HG03460 (cell line): ENCODE data around the gene FN3K.
A peak's percentile ranks its signal among the peaks of the same experiment; 100 is the strongest.

Experiments
- ATAC-seq: cut with Tn5 transposase; IDR thresholded peaks from one replicate; pipeline ENCODE4 v1.9.1; 2021; ENCODE audit not compliant: unreplicated experiment

FN3K gene

DNA sequence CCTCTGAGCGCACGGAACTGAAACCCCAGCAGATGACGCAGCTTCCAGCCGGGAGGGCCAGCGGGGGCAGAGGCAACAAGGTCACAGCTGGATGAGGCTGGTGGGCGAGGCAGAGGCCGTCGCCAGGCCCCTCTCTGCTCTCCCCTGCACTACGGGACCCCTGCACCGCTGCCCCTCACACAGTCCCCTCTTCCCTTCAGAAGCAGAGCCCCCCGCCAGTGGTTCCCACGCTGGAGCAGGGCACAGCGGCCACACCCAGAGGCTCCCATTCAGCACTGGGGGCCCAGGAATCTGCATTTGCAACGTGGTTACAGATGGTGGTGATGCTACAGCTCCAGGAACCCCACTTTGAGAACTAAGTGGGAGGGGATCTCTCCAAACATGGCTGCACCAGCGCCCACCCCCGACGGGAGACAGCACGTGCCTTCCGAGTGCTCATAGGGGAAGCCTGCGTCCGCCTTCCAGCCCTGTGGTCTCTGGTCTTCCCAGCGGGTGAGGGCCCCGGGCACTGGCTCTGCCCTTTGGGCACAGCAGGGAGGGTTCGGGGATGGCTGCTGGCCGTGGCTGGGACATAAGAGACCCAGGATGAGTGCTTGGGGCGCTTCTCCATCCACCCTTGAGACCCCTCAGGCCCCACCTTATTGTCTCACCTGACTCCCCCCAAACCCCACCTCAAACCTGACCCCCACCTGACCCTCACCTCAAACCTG lies 32.2 kb upstream of the FN3K start:
- ATAC-seq, result no peak

DNA sequence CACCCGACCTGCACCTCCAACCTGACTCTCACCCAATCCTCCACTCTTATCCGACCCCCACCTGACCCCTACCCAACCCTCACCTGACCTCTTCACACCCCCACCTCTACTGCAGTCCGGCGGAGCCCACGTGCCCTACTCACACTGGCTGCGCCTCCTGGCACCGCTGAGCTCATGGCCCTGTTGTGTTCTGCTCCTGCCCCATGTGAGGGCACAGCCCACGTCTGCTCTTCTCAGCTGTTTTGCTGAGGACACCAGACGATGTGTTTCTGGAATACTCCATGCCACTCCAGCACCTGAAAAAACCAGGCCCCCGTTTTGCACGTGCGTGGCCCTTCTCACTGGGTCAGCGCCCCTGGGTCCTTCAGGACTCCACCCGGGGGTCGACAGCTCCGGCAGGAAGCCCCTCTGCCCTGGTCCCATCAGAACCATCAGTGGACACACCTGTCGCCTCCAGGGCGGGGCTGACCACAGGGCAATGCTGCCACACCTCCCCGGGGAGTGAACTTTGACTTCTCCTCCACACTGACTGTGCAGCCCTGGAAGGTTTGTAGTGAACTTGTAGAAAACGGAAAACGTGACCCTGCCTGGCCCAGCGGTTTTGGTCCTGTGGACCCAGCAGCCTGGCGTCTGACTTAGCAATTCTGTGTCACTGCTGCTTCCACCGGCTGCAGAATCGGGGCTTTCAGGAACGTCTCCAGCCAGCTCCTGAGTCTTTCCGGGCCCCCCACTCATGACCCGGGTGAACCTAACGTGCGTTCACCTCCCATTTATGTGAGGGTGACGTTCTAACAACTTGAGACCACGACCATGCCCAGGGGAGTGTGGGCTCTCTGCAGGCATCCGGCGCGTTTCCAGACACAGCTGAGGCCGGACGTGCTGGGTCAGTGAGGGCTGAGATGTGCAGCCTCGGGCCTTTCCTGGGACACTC lies 31.2 kb upstream of the FN3K start:
- no peak for ATAC-seq

DNA sequence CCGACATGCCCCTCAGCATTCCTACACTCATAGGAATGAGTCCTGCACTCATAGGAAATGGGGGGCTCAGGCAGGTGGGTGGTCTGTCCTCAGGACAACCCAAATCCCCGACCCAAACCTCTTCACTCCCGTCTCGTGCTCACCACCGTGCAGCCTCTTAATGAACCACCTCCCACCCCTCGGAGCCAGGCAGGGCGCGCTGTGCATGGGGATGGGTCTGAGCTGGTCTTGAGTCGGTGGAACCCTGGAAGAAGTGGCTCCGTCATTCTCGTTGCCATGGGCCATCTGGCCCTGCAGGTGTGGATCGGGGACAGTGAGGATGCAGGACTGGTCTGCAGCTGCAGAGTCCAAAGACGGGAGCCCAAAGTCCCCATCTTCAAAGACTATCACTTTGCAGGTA lies 30.5 kb upstream of the FN3K start:
- ATAC-seq, result no peak

DNA sequence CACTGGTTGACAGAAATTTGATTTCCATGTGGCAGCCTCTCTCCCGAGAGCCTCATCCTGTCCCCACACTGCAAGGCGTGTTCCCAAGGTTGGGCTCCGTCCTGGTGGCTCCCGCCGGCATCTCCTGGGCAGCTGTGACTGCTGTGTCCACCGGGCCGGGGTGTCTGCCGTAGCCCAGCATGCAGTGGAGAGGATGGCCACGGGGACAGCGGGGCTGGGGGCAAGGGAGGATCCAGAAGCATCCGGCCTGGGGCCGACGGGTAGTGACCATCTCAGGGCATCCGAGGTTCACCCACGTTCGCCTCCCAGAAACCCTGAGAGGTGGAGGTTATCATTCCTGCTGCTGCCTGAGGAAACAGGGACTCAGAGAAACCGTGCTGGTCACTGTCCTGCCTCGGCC lies 29.7 kb upstream of the FN3K start:
- no peak for ATAC-seq

DNA sequence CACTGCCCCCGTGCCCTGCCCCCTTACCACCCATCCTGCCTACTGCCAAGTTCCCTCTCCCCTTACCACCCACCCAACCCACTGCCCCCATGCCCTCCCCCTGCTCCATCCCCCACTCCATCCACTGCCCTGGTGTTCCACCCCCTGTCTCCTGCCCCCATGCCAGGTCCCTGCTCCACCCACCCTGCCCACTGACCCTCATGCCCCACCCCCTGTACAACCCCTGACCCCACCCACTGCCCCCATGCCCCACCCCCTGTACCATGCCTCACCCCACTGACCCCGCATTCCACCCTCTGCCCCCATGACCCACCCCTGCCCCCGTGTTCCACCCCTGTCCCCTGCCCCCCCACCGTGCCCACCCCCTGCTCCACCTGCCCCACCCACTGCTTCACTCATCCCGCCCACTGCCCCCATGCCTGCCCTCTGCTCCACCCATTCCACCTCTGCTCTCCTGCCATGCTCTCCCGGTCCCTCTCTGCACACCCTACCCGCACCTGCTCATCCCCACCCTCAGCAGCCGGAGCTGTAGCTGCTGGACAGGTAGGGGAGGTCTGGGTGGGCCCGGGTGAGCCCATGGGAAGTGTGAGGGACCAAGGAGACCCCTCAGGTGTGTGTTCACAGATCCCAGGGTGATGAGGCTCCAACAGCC lies 26.3 kb upstream of the FN3K start:
- ATAC-seq, result no peak

DNA sequence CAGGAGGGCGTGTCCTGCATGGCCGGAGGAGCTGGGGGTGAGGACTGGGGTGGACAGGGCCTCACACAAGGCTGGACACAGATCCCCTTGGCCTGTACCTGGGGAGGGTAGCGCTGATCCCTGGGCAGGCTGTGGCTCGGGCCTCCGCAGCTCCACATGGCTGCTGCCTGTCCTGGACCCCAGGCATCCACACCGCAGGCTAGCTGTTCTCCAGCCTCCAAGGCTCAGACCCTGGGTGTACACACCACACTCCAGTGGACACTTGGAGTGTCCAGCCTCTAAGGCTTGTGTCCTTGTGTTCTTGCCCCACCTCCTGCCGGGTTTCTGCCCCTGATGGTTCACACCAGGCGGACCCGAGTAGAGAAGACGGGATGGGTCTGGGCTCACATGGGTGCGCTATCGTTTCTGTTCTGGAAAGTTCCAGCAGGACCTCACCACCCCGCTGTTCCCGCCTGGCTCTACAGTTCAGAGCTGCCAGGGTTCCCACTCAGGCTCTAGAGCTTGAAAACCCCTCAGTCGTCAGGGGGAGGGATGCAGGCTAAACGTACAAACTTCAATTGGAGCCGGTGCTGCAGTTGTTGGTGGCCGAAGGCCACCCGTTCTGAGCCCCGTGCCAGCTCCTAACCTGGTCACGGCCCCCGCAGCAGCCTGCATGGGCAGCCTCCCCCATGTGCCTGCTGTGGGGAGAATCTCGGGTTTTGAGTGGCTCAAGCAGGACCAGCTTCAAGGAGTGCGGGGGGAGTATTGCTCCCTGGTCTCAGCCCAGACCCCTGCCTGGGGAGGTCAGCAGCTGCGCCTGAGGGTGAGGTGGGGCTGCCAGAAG lies 25.5 kb upstream of the FN3K start:
- ATAC-seq, result no peak

DNA sequence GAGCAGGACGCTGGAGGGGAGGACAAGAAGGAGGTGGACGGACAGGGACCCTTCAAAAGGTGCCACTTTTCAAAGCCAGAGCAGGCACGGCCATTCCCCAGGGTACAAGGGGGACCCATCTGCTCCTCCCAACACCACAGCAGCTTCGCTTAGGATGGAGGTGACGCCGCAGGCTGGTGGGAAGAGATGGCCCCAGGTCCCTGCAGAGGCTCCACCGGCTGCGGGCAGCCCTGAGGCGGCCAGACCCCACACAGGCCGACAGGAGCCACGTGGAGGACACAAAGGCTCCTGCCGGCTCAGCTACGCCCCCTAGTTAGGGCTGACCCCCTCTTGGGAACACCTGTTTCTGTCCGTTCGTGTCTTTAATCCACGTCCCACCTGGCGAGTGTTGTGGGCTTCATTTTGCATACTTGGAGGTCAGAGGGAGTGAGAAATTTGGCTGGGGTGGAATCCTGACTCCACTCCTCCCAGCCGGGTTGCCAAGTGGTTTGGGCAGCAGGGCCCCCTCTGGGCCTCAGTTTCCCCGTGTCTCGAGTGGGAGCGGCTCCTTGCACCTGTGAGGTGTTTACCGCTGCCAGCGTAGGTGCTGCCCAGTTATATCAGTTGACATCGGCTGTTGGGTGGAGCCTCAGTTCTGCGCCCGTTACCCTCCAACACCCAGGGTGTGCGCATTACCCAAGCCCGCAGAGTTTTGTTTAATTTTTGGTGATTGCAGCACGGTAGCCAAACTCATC lies 24.7 kb upstream of the FN3K start:
- ATAC-seq, result no peak

DNA sequence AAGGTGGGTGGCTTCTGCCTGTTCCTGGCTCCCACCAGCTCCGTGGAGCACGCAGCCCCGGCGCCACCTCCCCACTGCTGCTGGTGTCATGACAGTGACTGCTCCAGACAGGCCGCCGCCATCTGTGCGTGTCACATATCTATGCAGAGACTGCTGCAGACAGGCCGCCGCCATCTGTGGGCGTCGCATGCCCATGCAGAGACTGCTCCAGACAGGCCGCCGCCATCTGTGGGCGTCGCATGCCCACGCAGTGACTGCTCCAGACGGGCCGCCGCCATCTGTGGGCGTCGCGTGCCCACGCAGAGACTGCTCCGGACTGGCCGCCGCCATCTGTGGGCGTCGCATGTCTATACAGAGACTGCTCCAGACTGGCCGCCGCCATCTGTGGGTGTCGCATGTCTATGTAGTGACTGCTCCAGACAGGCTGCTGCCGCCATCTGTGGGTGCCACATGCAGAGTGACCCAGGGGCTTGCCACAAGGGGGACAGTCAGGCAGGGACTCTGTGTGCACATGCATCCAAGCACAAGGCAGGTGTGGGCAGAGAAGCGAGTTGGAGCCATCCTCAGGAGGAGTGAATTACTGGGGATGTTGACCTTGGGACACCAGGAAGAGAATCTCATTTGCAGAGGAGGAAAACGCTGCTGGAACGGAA lies 22.2 kb upstream of the FN3K start:
- ATAC-seq, result no peak

DNA sequence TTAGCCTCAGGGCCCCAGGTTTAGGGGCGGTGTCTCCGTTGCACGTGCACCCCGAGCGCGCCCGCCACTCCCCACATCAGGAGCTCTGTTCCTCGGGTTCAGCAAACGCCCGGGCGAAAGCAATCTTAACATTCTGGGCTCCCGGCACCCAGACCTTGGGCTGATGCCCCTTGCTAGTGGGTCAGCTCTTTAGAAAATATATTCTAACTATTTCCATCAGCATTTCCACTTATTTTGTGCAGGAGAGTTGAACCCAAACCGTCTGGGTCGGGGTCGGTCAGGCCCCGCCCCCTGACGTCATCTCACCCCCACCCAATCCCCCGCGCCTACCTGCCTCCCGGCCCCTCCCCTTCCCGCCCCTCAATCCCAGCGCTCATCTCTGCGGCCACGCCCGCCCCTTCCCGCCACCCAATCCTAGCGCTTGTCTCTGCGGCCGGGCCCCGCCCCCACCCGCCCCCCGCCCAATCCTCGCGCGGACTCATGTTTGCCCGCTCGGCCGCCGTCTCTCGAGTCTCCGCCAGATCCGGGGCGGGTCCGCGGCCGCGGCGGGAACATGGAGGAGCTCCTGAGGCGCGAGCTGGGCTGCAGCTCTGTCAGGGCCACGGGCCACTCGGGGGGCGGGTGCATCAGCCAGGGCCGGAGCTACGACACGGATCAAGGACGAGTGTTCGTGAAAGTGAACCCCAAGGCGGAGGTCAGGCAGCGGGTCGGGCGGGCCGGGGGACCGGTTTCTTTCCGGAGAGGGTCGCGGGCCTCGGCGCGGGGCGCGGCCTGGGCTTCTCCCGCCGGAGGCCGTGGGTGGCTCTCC lies 19.0 kb upstream of the FN3K start, which contains the start of gene FN3KRP:
Gene FN3KRP, plus strand, starts transcription at position 504 of the 808 bp plus-strand sequence. Its CDS starts 50 bp downstream, at position 554.
- peak; percentile 65 for ATAC-seq

DNA sequence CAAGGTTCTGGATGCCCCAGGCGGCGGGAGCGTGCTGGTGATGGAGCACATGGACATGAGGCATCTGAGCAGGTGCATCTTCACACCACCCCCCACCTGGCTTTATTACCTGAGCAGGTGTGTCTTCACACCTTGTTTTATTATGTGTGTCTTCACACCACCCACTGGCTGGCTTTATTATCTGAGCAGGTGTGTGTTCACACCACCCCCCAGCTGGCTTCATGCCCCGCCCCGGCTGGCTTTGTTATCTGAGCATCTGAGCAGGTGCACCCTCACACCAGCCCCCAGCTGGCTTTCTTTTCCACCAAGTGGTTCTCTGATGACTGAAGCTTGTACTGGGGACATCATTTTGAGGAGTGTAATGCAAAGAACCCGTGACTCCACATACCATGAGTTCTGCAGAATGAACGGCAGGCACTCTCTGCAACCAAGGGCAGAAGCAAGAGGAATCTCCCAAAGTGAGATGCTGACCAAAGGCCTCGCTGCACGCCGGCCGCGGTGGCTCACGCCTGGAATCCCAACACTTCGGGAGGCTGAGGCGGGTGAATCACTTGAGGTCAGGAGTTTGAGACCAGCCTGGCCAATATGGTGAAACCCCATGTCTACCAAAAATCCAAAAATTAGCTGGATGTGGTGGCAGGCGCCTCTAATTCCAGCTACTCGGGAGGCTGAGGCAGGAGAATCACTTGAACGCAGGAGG lies 16.3 kb upstream of the FN3K start:
- ATAC-seq, result no peak

DNA sequence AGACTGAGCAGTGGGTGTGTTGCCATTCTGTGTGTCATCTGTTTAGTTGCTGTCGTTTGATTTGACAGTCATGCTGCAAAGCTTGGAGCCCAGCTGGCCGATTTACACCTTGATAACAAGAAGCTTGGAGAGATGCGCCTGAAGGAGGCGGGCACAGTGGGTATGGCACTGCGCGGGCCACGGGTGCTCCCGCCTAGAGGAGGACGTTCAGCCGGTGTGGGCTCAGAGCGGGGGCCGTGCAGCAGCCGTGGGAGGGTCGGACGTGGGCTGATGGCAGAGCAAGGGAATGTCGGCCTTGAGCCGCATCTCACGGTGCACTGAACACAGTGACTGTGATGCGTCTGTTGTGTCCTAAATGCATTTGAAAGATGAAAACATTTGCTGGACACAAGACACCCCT lies 15.2 kb upstream of the FN3K start:
- no peak for ATAC-seq

DNA sequence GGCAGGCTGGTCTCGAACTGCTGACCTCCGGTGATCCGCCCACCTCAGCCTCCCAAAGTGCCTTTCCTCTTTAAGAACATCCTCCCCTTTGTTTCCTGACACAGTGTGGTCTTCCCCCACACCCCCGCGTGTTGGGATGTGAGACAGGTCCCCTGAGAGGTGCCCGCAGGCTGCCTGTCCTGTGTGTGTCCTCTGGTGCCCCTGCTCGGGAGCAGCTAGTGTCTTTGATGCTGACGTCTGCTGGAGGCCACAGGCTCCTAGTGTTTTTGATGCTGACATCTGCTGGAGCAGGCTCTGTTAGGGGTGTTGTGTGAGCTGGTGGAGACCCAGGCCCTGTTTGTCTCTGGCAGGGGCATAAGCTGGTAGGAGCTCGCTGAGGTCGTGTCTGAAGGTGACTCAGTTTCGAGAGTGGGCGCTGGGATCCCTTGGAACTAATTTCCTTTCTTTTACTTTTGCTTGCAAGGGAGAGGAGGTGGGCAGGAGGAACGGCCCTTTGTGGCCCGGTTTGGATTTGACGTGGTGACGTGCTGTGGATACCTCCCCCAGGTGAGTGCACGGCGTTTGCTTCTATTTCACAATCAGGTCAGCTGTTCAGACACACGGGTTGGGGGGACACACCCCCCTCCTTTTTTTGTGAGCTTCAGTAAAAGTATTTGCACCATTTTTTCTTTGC lies 12.9 kb upstream of the FN3K start:
- ATAC-seq, result no peak

DNA sequence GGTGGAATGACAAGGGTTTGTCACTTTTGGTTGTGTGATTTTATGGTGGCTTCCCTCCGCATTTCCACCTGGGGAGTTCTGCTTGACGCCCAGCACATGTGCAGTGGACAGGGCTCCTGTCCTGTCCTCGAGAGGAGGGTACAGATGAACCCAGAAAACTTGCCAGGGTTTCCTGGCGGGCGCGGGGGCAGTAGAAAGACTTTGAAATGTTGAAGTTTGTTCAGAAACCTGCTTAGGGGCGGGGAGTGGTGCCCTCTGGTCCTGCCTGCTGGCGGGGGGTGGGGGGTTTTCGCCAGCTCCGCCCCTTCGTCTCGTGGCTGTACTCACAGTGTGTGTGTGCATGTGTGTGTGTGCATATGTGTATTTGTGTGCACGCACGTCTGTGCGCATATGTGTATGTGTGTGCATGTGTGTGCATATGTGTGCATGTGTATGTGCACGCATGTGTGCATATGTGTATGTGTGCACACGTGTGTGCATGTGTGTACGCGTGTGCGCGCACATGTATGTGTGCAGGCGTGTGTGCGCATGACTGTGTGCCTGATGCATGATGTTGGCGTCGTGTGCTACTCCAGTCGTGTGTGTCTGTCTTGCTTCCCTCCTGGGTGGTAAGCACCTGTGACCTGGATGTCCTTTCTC lies 12.1 kb upstream of the FN3K start:
- ATAC-seq, result no peak

DNA sequence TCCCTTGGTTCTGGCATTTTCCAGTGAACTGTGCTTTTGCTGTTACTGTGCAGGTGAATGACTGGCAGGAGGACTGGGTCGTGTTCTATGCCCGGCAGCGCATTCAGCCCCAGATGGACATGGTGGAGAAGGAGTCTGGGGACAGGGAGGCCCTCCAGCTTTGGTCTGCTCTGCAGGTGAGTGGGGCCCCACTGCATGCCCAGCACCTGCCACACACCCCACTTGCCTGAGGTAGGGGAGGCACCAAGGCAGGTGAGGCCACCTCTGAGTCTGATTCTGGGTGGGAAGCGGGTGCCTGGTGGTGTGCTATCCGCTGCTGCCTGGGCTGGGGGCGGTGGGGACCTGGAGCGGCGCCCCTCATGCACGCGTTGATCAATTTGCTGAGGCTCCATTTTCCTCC lies 9.0 kb upstream of the FN3K start:
- no peak for ATAC-seq

DNA sequence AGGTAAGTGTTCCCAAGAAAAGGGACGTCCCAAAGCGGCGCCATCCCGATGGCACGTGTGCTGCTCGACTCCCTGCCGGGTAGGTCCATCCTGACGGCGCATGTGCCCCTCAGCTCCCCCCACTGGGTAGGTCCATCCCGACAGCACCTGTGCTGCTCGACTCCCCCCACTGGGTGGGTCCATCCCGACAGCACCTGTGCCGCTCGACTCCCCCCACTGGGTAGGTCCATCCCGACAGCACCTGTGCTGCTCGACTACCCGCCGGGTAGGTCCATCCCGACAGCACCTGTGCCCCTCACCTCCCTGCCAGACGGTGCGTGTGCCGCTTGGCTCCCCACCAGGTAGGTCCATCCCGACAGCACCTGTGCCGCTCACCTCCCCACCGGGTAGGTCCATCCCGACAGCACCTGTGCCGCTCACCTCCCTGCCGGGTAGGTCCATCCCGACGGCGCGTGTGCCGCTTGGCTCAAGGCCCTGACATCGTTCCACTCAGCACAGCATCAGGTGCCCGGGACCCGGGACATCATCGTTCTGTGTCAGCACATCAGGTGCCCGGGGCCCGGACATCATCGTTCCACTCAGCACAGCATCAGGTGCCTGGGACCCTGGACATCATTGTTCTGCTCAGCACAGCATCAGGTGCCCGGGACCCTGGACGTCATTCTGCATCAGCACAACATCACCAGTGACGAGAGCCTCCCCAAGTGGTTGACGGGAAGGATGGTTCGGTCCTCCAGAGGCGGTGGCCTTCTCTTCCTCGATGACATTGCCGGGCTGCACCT lies 5.7 kb upstream of the FN3K start:
- ATAC-seq, result no peak

DNA sequence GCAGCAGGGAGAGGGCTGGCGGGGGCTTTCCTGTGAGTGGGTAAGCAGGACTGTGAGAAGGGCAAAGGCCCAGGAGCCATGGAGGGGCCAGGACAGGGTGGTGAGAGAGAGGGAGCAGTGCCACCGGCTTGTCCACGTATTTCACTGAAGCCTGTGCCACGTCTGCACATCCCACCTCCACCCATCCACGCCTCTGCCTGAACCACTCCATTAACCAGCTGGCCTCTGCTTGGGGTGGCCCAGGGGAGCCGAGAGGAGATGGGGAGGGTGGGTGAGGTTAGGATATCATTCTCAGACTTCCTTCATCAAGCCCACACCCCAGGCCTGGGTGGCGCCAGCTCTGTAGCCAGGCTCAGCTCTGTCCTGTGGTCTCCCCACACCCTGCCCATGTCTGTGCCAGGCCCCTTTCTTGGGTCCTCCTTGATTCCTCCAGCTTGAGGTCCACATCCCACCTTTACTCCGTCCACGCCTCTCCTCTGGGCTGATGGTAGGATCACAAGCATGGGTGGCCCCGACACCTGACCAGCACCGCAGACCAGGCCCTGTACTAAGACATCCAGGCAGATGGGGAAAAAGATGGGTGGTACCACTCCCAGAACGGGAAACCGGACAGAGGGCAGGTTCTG lies 3.2 kb upstream of the FN3K start:
- ATAC-seq, result no peak
